HG03045 (cell line): Measurements from ENCODE around the gene TCF12.

Source experiments
- ATAC-seq: cut with Tn5 transposase; IDR thresholded peaks from one replicate; pipeline ENCODE4 v1.9.1; 2021; ENCODE audit warnings: mild to moderate bottlenecking, moderate library complexity; ENCODE audit not compliant: unreplicated experiment

The TCF12 gene

DNA sequence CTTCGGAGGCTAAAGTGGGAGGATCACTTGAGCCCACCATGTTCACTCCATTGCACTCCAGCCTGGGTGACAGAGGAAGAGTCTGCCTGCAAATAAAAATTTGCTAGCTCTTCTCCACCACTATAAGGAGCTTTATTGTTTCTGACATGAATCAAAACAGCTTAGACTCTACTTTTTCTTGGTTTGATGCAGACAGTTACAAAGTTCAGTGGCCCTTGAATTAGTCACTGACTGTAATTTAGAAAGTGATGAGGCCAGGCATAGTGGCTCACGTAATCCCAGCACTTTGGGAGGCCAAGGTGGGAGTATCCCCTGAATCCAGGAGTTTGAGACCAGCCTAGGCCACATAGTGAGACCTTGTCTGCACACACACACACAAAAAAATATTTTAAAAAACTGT, 285.5 kb downstream of the TCF12 start:
- ATAC-seq = no peak

- ATAC-seq = no peak
These were observed 286.8 kb downstream of the TCF12 start for GRCh38 chr15:57205027-57205855.

DNA sequence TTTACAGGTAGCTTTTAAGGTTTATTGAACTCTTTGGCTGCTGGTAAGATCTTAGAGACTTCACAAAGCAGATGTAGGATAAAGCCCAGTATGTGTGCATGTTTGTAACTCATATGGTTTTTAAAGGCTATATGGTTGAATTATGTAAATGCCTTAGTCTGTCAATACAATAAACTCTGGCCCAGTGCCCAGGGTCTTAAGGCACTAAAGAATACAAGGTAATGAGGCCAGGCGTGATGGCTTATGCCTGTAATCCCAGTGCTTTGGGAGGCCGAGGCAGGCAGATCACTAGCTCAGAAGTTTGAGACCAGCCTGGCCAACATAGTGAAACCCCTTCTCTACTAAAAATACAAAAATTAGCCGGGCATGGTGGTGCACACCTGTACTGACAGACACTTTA, 287.6 kb downstream of the TCF12 start:
- ATAC-seq = no peak

GRCh38 chr15:57213862-57214261, 295.4 kb downstream of the TCF12 start:
- ATAC-seq = no peak

DNA sequence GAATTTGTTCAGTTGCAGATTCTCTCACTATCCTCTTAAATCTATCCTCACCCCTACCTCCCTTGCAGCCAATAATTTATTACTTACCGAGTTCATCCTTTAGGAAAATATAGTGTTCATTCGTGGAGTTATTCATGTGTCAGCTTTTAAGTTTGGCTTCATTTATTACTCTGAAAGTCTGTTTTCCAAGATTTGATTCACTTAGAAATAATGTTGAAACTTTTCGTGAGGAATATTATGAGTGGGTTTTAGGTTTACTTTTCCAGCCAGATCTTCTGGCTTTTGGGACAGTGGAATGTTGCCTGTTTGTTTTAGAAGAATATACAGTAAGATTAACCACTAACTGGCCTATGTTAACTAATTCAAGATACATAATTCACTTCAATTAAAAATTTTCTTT, 296.9 kb downstream of the TCF12 start:
- no peak for ATAC-seq

DNA sequence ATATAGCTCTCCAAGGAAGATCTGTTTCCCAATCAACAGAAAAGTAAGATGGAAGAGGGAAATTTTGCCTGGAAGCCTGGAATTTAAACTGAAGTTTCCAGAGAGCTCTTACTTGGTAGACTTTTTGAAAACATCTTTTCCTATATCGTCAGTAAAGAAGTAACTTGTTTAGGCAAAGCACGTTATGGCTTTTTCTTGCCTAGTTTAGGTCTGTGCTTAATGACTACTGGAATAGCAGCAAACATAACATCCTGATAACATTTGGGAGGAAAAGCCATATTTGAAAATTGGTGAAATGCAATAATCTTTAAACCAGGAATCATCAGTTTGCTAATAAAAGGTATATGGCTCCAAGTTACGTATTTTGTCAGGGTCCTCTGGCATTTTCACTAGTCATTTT, 297.4 kb downstream of the TCF12 start:
- no peak for ATAC-seq

GRCh38 chr15:57216288-57216687, 297.8 kb downstream of the TCF12 start:
- no peak for ATAC-seq

DNA sequence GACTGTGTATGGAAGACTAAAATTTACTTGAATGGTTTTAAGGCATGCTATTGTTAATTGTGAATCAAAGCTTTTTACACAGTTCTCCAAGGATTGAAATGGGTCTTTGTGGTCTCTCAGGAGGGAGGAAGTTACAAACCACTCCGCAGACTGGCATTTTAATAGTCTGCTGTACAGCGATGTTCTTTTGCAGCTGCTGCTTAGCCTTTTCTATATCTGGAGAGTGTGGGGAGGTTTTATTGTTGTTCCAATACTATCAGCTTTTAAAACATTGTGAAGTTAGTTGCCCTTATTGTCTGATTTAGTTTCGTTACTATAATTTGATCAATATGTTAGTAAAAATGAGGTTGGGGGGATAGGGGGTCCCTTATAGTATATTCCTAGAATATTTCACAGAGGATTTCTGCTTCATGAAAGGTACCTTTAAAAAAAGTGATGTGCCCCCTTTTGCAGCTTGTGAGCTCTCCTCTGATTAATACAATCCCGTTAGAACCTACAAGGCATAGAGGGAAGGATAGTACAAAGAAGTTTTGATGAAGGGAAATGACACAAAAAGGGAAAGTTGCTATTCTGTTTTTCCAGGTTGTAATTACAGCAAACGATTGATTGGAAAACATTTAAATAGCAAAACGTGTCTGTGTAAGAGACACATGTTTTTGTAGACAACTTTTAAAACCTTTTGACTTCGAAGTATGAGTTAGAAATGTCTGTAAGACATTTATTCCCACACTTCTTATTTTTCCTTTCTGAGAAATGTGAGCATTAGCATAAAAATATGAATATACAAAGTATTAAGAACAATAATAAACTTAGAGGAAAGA, 299.5 kb downstream of the TCF12 start:
- ATAC-seq = no peak

DNA sequence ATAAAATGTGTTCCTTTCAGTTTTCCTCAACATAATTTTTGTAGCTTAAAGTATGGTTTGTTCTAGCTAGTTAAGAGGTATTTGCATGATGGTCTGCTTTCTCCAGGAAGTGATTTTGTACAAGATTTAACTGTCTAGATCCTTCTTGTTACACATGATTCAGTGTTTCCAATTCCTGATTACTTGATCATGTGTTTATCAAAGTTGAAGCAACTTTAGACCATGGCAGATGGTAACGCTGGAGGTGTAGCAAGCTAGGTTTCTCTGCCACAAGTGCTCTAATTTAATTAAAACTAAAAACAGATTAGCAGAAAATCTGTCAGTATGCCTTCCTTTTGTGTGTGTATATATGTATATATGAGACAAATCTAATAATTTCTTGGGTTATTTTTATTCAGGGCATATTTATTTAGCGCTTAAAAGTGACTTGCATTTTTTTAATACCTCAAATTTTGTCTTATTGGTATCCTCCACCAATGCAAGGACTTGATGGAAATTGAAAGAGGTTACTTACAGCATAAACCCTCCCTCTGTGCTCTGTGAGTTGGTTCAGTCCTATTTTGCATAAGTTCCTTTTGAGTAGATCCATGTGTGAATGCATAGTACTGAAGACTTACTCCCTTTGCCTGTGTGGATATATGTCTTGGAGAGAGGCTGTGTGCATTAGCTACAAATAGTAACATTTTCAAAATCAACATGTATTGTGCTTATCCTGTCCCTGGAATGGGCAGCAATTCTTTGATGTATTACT, 300.6 kb downstream of the TCF12 start:
- no peak for ATAC-seq

GRCh38 chr15:57220205-57220604, 301.8 kb downstream of the TCF12 start:
- no peak for ATAC-seq

DNA sequence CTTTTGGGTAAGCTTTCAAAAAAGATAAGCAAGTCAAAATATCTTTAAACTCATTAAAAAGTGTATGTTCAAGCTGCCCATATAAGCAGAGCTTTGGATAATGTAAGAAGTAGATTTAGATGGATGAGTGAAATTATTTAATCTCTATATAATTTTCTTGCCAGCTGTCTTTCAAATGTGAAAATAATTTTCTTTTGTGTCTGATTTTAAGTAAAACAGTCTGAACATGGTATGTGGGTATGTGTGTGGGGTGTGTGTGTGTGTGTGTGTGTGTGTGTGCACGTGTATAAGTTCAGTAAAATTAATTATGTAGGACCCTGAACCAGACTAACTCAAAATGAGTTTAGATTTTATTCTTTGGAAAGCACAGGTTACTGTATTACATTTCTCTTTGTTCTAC, 302.7 kb downstream of the TCF12 start:
- no peak for ATAC-seq

- ATAC-seq = no peak
These were observed 304.9 kb downstream of the TCF12 start for GRCh38 chr15:57223345-57223744.

DNA sequence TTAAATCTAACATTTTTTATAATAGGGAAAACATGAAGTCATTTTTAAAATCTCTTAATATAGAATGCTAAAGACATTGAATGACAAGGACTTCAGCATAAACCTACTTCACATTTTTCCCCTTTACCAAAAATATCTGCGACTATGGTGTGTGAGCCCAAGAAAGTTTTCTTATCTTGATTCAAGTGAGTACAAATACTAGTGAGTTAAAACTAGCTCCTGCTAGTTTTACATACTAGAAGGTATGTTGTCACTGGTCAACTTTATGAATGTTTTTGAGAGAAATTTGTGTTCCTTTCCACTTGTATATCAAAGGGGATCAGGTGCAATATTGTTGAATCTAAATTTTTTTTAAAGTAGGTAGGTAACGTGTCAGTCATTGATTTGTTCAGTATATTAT, 305.4 kb downstream of the TCF12 start:
- ATAC-seq = no peak

GRCh38 chr15:57224664-57225063, 306.2 kb downstream of the TCF12 start:
- ATAC-seq = no peak

DNA sequence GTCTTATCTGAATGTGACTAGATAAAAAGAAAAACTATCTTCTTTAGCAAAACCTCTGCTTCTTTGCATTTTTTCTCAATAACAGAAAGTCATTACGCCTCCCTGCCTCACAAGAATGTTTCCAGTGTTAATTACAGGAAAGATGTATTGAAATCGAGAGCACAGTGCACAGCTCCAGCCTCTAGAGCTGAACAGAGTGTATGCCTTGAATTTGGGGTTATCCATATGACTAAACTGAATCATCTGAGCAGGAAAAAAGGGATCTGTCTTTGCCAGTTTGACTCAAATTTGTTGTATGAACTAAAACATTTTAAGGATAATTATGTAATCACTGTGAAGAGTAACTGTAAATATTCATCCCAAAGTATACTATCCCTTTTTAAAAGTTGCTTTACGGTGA, 308.7 kb downstream of the TCF12 start:
- ATAC-seq = no peak

- ATAC-seq = no peak
These were observed 309.5 kb downstream of the TCF12 start for GRCh38 chr15:57227899-57228298.

GRCh38 chr15:57228395-57228794, 310.0 kb downstream of the TCF12 start:
- no peak for ATAC-seq

- no peak for ATAC-seq
These were observed 310.6 kb downstream of the TCF12 start for GRCh38 chr15:57229051-57229450.

- no peak for ATAC-seq
These were observed 313.1 kb downstream of the TCF12 start for GRCh38 chr15:57231559-57231958.

DNA sequence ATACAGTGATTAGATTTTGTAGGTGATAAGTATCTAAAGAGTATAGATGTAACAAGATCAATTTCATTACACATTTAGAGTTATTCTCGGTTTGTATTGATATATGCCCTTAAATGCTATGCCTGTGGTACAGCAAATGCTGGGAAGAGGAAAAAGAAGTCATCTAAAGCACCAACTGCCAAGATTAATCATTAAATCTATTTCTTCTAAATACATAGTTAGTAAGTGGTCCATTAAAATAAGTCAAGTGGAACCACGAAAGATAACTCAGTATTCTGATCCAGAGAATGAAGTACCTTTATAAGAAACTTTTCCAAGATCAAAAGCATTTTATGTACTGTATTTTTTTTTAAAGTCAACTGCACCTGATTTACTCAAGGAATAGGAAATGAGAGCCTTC, 315.7 kb downstream of the TCF12 start:
- no peak for ATAC-seq

DNA sequence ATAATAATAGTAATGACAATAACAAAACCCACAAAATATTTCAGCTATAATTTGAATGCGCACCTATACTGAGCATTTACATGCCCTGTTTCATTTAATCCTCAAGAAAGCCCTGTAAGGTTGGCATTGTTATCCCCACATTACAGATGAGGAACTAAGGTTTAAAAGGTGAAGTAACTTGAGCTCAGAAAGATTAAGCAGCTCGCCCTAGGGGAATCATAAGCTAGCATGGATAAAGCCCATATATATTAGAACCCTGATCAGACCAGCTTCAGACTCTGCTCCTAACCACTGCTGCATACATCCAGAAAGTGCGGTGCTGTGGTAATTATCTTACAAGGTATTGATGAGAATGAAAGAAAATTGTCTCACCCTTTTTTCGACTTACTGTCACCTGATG, 316.7 kb downstream of the TCF12 start:
- ATAC-seq = no peak

- ATAC-seq = no peak
These were observed 317.4 kb downstream of the TCF12 start for GRCh38 chr15:57235873-57236272.
